Measurements from ENCODE around the gene MIPOL1. TPM values are rescaled to one million over a fixed set of nuclear protein-coding genes. Genes with fewer than 3 reads are reported as not detected.
A peak's percentile ranks its signal among the peaks of the same experiment; 100 is the strongest.

MIPOL1 gene
- total and polyA plus RNA-seq, 2 of the 13 experiments (the other 11 are each of a cell fraction or from before 2014, with no cell fraction given): 8.6 to 34.2 TPM

DNA sequence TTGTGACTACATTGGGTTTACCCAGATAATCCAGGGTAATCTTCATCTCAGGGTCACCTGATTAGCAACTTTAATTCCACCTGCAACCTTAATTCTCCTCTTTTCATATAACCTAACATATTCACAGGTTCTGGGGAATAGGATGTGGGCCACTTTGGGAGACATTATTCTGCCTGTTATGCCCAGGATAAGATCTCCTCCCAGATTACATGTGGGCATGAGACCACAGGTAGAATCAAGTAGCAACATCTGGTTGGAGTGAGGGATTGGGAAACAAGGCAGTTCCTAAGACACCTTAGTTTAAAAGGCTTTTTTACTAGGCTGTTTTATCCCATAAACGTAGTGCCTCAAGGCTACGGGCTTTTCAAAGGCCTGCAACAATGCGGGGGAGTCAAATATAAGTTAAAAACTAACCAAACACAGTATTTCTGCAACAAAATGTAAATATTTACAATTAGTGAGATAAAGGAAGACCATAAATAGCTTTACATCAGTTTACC lies 215.8 kb downstream of the MIPOL1 start (continued):
- TF ChIP-seq ONECUT2 (CRISPR knock-in tag; IDR thresholded peaks at IDR 0.05) (no peak), ZNF431 (CRISPR knock-in tag; IDR thresholded peaks at IDR 0.05; ENCODE audit: borderline replicate concordance, low read depth) (no peak), ZFX (CRISPR knock-in tag; IDR thresholded peaks at IDR 0.05; ENCODE audit: low read depth) (no peak), ARNTL (CRISPR knock-in tag; IDR thresholded peaks at IDR 0.05) (no peak), SCMH1 (CRISPR knock-in tag; IDR thresholded peaks at IDR 0.05; ENCODE audit: borderline replicate concordance) (no peak), ZNF382 (CRISPR knock-in tag; IDR thresholded peaks at IDR 0.05; ENCODE audit: borderline replicate concordance) (no peak), CHD4 (IDR thresholded peaks at IDR 0.05; ENCODE audit: borderline replicate concordance, low read length) (peak; percentile 83; the same call in 1 of the 2 replicates), FOXK1 (CRISPR knock-in tag; IDR thresholded peaks at IDR 0.05; ENCODE audit: borderline replicate concordance, low read depth) (peak; percentile 81; the same call in 1 of the 2 replicates), POLR2A (IDR thresholded peaks at IDR 0.05; ENCODE audit: insufficient read depth in 1 of 2, low read depth in 2 of 2, low read length in 2 of 2) (no peak), MEIS2 (CRISPR knock-in tag; IDR thresholded peaks at IDR 0.05) (no peak), PHF21A (CRISPR knock-in tag; IDR thresholded peaks at IDR 0.05) (no peak; the same call in 1 of the 2 replicates), ZMYM2 (CRISPR knock-in tag; IDR thresholded peaks at IDR 0.05) (0 out of 2 replicates have a peak, but pooled peaks have one; percentile 48), TOE1 (CRISPR knock-in tag; IDR thresholded peaks at IDR 0.05) (no peak; the same call in 1 of the 2 replicates), KLF13 (CRISPR knock-in tag; IDR thresholded peaks at IDR 0.05) (no peak), DNMT3B (CRISPR knock-in tag; conservative IDR thresholded peaks at IDR 0.05) (0 out of 2 replicates have a peak, but pooled peaks have one; percentile 66), ZKSCAN1 (IDR thresholded peaks at IDR 0.05; ENCODE audit: low read length) (no peak)
- TF ChIP-seq, protein P1, sequence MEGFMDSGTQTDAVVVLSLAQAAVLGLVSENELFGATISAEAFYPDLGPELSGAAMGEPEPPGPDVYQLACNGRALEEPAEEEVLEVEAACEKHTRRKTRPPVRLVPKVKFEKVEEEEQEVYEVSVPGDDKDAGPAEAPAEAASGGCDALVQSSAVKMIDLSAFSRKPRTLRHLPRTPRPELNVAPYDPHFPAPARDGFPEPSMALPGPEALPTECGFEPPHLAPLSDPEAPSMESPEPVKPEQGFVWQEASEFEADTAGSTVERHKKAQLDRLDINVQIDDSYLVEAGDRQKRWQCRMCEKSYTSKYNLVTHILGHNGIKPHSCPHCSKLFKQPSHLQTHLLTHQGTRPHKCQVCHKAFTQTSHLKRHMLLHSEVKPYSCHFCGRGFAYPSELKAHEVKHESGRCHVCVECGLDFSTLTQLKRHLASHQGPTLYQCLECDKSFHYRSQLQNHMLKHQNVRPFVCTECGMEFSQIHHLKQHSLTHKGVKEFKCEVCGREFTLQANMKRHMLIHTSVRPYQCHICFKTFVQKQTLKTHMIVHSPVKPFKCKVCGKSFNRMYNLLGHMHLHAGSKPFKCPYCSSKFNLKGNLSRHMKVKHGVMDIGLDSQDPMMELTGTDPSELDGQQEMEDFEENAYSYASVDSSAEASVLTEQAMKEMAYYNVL (CRISPR knock-in tag; IDR thresholded peaks at IDR 0.05; ENCODE audit: borderline replicate concordance): no peak
- TF ChIP-seq, protein P2, sequence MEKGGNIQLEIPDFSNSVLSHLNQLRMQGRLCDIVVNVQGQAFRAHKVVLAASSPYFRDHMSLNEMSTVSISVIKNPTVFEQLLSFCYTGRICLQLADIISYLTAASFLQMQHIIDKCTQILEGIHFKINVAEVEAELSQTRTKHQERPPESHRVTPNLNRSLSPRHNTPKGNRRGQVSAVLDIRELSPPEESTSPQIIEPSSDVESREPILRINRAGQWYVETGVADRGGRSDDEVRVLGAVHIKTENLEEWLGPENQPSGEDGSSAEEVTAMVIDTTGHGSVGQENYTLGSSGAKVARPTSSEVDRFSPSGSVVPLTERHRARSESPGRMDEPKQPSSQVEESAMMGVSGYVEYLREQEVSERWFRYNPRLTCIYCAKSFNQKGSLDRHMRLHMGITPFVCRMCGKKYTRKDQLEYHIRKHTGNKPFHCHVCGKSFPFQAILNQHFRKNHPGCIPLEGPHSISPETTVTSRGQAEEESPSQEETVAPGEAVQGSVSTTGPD (CRISPR knock-in tag; IDR thresholded peaks at IDR 0.05): no peak
- TF ChIP-seq, protein P3, sequence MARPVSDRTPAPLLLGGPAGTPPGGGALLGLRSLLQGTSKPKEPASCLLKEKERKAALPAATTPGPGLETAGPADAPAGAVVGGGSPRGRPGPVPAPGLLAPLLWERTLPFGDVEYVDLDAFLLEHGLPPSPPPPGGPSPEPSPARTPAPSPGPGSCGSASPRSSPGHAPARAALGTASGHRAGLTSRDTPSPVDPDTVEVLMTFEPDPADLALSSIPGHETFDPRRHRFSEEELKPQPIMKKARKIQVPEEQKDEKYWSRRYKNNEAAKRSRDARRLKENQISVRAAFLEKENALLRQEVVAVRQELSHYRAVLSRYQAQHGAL (CRISPR knock-in tag; IDR thresholded peaks at IDR 0.05; ENCODE audit: not compliant biosample characterization): no peak
- TF ChIP-seq, protein P4, sequence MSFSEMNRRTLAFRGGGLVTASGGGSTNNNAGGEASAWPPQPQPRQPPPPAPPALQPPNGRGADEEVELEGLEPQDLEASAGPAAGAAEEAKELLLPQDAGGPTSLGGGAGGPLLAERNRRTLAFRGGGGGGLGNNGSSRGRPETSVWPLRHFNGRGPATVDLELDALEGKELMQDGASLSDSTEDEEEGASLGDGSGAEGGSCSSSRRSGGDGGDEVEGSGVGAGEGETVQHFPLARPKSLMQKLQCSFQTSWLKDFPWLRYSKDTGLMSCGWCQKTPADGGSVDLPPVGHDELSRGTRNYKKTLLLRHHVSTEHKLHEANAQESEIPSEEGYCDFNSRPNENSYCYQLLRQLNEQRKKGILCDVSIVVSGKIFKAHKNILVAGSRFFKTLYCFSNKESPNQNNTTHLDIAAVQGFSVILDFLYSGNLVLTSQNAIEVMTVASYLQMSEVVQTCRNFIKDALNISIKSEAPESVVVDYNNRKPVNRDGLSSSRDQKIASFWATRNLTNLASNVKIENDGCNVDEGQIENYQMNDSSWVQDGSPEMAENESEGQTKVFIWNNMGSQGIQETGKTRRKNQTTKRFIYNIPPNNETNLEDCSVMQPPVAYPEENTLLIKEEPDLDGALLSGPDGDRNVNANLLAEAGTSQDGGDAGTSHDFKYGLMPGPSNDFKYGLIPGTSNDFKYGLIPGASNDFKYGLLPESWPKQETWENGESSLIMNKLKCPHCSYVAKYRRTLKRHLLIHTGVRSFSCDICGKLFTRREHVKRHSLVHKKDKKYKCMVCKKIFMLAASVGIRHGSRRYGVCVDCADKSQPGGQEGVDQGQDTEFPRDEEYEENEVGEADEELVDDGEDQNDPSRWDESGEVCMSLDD (CRISPR knock-in tag; IDR thresholded peaks at IDR 0.05; ENCODE audit: borderline replicate concordance): no peak
- TF ChIP-seq, protein P5, sequence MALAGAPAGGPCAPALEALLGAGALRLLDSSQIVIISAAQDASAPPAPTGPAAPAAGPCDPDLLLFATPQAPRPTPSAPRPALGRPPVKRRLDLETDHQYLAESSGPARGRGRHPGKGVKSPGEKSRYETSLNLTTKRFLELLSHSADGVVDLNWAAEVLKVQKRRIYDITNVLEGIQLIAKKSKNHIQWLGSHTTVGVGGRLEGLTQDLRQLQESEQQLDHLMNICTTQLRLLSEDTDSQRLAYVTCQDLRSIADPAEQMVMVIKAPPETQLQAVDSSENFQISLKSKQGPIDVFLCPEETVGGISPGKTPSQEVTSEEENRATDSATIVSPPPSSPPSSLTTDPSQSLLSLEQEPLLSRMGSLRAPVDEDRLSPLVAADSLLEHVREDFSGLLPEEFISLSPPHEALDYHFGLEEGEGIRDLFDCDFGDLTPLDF (CRISPR knock-in tag; IDR thresholded peaks at IDR 0.05): no peak
